Activated CD4-positive, alpha-beta memory T cell treated with anti-CD3 and anti-CD28 coated beads, Interleukin-2, amount 10 ng/mL, durations not matched to agents 7 days and 5 days (primary cell): ENCODE data around the gene KDM4B. TPM values are rescaled to one million over a fixed set of nuclear protein-coding genes. Genes with fewer than 3 reads are reported as not detected.

ENCODE experiments used
- CTCF ChIA-PET: fragments of 350-600 bp; sonication (Branson Sonifier 250); formaldehyde crosslinking; loops from one replicate; lab custom pipeline; 2021; ENCODE audit warnings: antibody characterized with exemption, inconsistent platforms; lab: Charles Lee
- POLR2A ChIA-PET: fragments of 350-600 bp; sonication (Branson Sonifier 250); formaldehyde crosslinking; loops from one replicate; lab custom pipeline; 2021; ENCODE audit warnings: antibody characterized with exemption; lab: Charles Lee
- DNase-seq: peaks from one replicate; pipeline ENCODE4 v3.0.0-alpha.2; 2020
- H3K27ac Mint-ChIP-seq: one replicate; pipeline ENCODE4 v1.8.0; 2021; ENCODE audit warnings: mild to moderate bottlenecking, mixed read lengths
- H3K27me3 Mint-ChIP-seq: one replicate; pipeline ENCODE4 v1.8.0; 2021; ENCODE audit warnings: mixed read lengths
- H3K36me3 Mint-ChIP-seq: one replicate; pipeline ENCODE4 v1.8.0; 2021; ENCODE audit warnings: low read depth, mixed read lengths
- H3K4me1 Mint-ChIP-seq: one replicate; pipeline ENCODE4 v1.8.0; 2021; ENCODE audit warnings: mixed read lengths
- H3K4me3 Mint-ChIP-seq: one replicate; pipeline ENCODE4 v1.8.0; 2021; ENCODE audit warnings: mild to moderate bottlenecking, mixed read lengths
- H3K9me3 Mint-ChIP-seq: one replicate; pipeline ENCODE4 v1.8.0; 2021; ENCODE audit warnings: mixed read lengths
- total RNA-seq, 2 experiments: library from RNA; stranded (reverse); gene quantifications; one replicate each; pipeline ENCODE4 v1.2.3, GENCODE V29; 2021

Gene KDM4B
- total RNA-seq, 2 experiments from 2014 or later, result 46.3 to 50.9 TPM

DNA sequence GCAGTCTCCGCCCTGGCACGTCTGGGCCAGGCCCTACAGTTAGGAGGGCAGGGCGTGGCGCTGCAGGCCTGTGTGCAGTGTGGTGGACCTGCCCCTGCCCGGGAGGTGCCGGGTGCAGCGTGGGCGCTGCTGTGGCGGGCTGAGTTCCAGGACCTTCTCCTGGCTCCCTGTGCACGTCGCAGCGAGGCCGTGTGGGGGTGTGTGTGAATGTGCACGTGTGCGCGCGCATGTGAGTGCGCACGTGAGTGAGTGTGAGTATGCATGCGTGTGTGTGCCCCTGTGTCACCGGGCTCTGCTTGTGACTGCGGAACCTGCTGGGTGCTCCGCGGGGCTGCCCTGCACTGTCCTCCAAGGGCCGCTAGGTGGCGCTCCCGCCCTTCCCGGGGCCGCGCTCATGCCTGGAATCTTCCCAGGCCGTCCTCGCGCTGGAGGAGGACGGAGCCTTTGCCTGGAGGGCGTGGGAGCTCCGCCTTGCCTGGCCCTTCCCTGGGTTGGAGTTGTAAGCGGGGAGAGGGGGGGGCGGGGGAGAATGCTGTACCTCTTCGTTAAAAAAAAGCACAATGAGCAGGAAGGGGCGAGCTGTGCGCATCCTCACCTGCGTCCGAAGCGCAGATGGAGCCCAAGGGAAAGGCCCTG, 79.3 kb downstream of the KDM4B start:
- CTCF ChIA-PET, result interaction anchor here (0.7 to 1.6 kb wide), 4 partner anchors 24 to 123 kb away, joined by 3 to 4 read pairs (median 3); no protein-coding TSS in a partner anchor
- Mint-ChIP-seq H3K27me3 (no peaks in the 10 kb centered on the region), H3K4me1 (no peaks in the 10 kb centered on the region), H3K27ac (no peak overlapping the region), H3K9me3 (no peaks in the 10 kb centered on the region), H3K36me3 (peaks cover 6% of the 10 kb centered on the region), H3K4me3 (no peak overlapping the region)
- POLR2A ChIA-PET, result interaction anchor here (0.6 kb wide), 1 partner anchor 310 kb away, joined by 3 read pairs; no protein-coding TSS in a partner anchor
- DNase-seq, result peak; percentile 64

DNA sequence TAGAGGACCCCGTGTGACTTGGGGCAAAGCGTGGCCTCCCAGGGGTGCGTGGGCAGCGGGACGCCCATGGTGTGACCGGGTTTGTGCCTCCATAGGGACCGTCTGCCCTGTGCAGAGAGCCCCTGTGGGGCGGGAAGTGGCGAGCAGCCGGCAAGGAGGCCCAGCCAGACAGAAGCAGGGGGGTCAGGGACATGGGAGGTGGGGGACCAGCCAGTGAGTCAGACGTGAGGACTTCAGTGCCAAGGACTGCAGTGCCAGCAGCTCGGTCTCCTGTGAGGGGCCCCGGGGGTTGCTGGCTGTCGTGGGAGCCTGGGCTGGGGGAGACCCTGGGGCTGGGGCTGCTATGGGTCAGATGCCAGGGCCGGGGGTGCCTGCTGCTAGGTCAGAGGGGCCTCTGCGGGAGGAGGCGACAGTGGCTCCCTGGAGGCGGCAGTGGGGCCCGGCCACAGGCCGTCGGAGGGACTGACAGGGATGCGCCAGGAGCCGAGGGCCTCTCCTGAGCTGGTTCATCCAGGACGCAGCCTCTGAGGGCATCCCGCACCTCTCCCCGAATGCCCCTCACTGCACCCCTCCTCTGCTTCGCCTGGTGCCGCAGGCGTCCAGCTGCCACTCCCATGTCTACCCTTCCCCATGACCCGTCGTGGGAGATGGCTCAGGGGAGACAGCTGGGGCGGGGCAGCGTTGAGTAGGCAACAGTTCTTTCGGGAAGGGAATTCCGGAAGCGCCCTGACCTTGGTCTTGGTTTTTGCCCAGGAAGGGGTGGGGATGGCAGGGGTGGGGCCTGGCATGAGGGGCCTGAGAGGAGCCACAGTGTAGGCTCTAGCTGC, 80.0 kb downstream of the KDM4B start:
- Mint-ChIP-seq H3K4me3 (no peak overlapping the region), H3K27me3 (no peaks in the 10 kb centered on the region), H3K9me3 (no peaks in the 10 kb centered on the region), H3K27ac (no peak overlapping the region), H3K4me1 (no peaks in the 10 kb centered on the region), H3K36me3 (peaks cover 6% of the 10 kb centered on the region)
- no peak for DNase-seq
- CTCF ChIA-PET, result interaction anchor here (0.7 to 1.6 kb wide), 4 partner anchors 23 to 123 kb away, joined by 3 to 4 read pairs (median 3); no protein-coding TSS in a partner anchor
- POLR2A ChIA-PET, result no interaction called here

DNA sequence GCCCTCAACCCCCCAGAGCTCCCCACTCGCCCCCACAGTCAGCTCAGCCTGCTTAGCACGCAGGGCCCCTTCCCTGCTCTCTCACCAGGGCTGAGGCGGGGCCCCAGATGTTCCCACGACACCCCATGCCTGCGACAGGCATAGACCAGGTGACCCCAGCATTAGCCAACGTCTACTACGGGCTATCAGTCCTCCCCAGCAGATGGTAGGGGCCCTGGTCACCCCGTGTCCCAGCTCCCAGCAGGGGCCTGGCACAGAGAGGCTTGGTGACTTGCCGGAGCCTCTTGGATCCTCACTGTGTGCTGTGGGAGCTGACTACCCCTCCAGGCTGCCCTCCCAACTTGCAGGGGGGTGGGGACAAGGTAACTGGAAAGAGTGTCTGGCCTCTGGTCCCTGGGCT, 80.6 kb downstream of the KDM4B start:
- ChIA-PET CTCF (interaction anchor here (1.6 kb wide), 1 partner anchor 122 kb away, joined by 4 read pairs; no protein-coding TSS in a partner anchor), POLR2A (no interaction called here)
- H3K36me3 Mint-ChIP-seq, result peaks cover 4% of the 10 kb centered on the region
- H3K4me1 Mint-ChIP-seq, result no peaks in the 10 kb centered on the region
- H3K27me3 Mint-ChIP-seq, result no peaks in the 10 kb centered on the region
- H3K27ac Mint-ChIP-seq, result no peak overlapping the region
- no peak overlapping the region for H3K4me3 Mint-ChIP-seq
- no peaks in the 10 kb centered on the region for H3K9me3 Mint-ChIP-seq
- no peak for DNase-seq

DNA sequence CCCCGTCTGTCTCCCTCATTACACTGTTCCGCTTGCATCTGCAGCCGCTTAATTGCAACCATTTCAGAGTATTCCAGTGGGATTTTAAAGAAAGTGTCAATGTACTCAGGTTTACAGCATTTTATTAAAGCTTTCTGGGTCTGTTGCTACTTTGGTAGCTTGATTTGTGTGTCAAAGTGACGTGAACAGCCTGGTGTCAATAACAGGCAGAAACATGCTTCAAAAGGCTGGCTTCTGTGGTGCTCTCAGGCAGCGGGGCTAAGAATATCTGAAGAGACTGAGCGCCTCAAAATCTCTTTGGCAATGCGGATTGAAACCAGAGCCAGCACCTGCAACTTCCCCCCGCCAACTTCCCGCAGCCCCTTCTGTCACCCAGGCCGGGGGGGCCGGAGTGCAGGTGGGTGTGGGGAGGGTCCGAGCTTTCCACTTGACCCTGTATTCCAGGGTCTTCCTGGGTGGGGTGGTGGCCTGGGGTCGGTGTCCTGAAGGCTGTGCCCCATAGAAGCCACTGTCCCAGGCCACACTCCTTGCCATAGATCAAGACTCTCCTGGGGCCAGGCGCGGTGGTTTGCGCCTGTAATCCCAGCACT, 81.2 kb downstream of the KDM4B start:
- Mint-ChIP-seq H3K9me3 (no peaks in the 10 kb centered on the region), H3K27ac (no peak overlapping the region), H3K4me3 (no peak overlapping the region), H3K4me1 (no peaks in the 10 kb centered on the region), H3K27me3 (no peaks in the 10 kb centered on the region), H3K36me3 (peaks cover 2% of the 10 kb centered on the region)
- ChIA-PET CTCF (interaction anchor here (1.6 kb wide), 1 partner anchor 121 kb away, joined by 4 read pairs; no protein-coding TSS in a partner anchor), POLR2A (no interaction called here)
- no peak for DNase-seq

DNA sequence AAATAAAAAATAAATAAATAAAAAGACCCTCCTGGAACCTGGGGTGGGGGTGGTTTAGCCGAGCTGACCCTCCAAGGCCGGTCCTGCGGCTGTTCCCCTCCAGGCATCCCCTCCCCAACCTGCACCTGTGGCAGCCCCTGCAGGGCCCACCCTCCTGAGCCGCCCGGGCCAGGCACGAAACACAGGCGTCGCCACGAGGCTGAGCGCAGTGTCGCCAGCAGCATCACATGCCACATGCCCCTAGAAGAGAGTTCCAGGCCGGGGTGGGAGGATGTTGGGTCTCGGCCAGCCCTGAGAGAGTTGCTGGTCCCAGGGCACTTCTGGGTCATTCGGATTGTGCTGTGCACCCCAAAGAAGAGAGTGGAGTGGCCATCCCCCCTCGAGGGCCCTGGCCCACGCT, 82.0 kb downstream of the KDM4B start:
- DNase-seq, result no peak
- Mint-ChIP-seq H3K4me3 (no peak overlapping the region), H3K4me1 (no peaks in the 10 kb centered on the region), H3K9me3 (no peaks in the 10 kb centered on the region), H3K36me3 (peaks cover 2% of the 10 kb centered on the region), H3K27ac (no peak overlapping the region), H3K27me3 (no peaks in the 10 kb centered on the region)
- CTCF ChIA-PET, result no interaction called here
- POLR2A ChIA-PET, result no interaction called here

DNA sequence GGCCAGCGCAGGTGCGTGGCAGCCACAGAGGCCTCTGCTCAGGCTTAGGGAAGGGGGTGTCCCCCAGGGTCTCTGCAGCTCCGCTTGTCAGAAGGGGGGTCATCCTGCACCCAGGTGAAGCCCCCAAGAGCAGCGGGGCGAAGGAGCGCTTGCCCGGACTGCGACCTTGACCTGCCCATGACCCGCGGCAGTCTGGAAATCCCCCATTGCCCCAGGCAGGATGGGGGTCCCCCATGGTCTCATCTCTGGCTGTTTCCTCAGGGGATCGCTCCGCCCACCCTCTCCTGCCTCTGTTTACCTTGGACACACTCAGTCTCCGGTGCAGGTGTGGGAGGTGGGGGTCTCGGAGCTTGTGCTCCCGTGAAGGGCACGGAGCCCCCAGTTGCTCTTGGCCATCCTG, 82.7 kb downstream of the KDM4B start:
- Mint-ChIP-seq H3K27ac (no peak overlapping the region), H3K9me3 (no peaks in the 10 kb centered on the region), H3K27me3 (no peaks in the 10 kb centered on the region), H3K4me1 (no peaks in the 10 kb centered on the region), H3K36me3 (peaks cover 2% of the 10 kb centered on the region), H3K4me3 (no peak overlapping the region)
- DNase-seq, result no peak
- CTCF ChIA-PET, result no interaction called here
- POLR2A ChIA-PET, result no interaction called here

DNA sequence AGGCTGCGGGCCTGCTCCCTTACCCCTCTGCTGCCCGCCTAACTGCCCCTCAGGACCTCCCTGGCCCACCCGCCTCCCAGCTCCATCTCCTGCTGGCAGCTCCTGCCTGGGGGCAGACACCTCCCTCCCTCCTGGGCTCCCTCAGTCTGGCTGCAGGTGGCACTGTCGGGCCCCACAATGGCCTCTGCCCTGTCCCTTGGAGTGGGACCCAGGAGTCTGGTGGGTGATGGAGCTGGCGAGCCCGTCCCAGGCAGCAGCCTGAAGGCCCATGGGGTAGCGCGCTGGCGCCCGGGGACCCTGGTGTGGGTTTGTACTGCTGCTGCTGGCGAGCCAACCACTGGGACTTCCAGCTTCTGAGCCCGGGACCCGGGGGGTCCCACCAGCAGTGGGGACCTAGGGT, 83.6 kb downstream of the KDM4B start:
- Mint-ChIP-seq H3K36me3 (peaks cover 7% of the 10 kb centered on the region), H3K27me3 (no peaks in the 10 kb centered on the region), H3K4me1 (no peaks in the 10 kb centered on the region), H3K9me3 (no peaks in the 10 kb centered on the region), H3K27ac (no peak overlapping the region), H3K4me3 (no peak overlapping the region)
- DNase-seq, result no peak
- CTCF ChIA-PET, result interaction anchor here (0.6 to 1.5 kb wide), 2 partner anchors 491 to 525 kb away, joined by 4 to 5 read pairs; no protein-coding TSS in a partner anchor
- POLR2A ChIA-PET, result no interaction called here

DNA sequence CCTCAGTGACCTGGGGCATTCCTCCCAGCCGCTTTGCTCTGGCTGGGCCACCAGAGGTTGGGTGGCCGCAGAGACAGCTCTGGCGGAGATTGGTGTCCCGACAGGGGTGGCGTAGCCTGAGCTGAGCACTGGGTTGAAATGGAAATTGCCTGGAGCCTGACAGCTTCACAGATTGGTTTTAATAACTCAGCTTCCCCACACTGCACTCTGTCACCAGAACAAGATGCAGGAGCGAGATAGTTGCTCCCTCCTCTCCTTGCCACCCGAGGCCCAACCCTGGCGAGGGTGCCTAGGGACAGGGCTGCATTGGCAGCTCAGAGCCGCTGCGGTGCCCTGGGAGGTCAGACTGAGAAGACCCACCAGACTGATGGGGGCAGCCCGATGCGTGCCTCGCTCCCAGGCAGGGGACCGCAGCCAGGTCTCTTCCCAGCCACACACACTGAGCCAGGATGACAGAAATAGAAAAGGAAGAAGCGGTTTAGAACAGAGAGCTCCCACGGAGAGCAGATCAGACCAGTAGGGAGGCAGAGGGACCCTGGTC, 84.1 kb downstream of the KDM4B start:
- Mint-ChIP-seq H3K36me3 (peaks cover 9% of the 10 kb centered on the region), H3K27me3 (no peaks in the 10 kb centered on the region), H3K4me1 (no peaks in the 10 kb centered on the region), H3K27ac (no peak overlapping the region), H3K4me3 (no peak overlapping the region), H3K9me3 (no peaks in the 10 kb centered on the region)
- POLR2A ChIA-PET, result no interaction called here
- no peak for DNase-seq
- CTCF ChIA-PET, result interaction anchor here (1.5 kb wide), 1 partner anchor 525 kb away, joined by 4 read pairs; no protein-coding TSS in a partner anchor

DNA sequence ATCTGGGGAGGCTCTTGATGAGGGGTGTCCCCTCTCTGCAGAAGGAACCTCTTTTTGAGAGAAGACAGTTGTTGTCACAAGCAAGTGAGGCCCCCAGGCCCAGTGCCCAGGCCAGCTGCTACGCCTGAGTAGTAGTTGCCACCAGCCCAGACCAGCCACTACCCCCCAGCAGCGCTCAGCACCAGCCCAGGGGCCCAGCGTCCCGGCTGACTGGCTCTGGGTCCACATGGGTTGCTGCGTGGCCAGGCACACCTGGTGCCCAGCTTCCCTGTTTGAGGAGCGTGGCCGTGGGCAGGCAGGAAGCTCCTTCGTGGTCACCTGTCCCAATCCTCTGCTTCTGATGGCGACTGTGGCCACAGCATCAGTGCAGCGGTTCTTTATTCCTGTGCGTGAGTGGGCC, 84.7 kb downstream of the KDM4B start:
- POLR2A ChIA-PET, result no interaction called here
- CTCF ChIA-PET, result interaction anchor here (1.5 kb wide), 1 partner anchor 524 kb away, joined by 4 read pairs; no protein-coding TSS in a partner anchor
- no peak for DNase-seq
- peaks cover 7% of the 10 kb centered on the region for H3K36me3 Mint-ChIP-seq
- no peaks in the 10 kb centered on the region for H3K4me1 Mint-ChIP-seq
- H3K9me3 Mint-ChIP-seq, result no peaks in the 10 kb centered on the region
- no peak overlapping the region for H3K27ac Mint-ChIP-seq
- H3K4me3 Mint-ChIP-seq, result no peak overlapping the region
- H3K27me3 Mint-ChIP-seq, result no peaks in the 10 kb centered on the region

DNA sequence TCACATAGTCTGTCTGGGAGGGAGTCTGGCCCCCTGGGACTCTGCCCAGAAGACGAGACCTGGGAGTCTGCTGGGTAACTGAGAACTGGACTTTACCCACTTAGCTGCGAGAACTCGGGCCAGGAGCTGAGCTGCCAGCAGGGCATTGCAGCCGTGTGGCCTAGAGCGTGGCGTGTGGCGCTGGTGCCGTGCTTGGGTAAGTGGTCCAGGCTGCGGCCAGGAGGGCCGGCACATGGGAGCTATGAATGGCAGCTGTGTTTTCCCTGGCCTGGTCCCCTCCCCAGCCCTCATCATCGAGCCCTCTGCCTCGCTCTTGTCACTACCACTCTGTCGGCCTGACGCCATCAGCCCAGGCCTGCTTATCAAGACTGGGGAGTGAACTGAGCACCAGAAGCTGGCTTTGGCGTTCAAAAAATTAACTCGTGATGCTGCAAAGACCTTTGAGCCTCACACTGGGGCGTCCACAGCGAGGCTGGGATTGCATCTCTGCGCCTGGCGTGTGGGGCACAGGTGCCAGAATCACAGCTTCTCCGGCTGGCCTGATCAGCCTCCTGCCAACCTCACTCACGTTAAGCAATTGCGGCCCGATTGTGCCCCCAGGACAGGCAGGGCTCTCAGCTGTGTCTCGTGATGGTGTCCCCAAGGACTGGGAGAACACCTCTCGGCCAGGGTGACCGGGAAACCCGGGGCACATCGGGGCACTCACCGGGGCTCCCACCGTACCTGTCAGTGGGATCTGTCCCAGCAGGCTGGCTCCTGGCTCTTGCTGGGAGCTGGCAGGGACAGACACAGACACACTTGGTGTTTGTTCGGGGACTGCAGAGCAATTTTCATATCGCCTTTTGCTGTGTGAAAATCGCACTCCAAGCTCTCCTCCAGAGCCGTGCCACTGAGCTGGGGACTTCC, 85.9 kb downstream of the KDM4B start:
- CTCF ChIA-PET, result no interaction called here
- no peak for DNase-seq
- no peaks in the 10 kb centered on the region for H3K9me3 Mint-ChIP-seq
- peaks cover 7% of the 10 kb centered on the region for H3K36me3 Mint-ChIP-seq
- no peak overlapping the region for H3K27ac Mint-ChIP-seq
- no peaks in the 10 kb centered on the region for H3K27me3 Mint-ChIP-seq
- no peak overlapping the region for H3K4me3 Mint-ChIP-seq
- POLR2A ChIA-PET, result no interaction called here
- H3K4me1 Mint-ChIP-seq, result no peaks in the 10 kb centered on the region

DNA sequence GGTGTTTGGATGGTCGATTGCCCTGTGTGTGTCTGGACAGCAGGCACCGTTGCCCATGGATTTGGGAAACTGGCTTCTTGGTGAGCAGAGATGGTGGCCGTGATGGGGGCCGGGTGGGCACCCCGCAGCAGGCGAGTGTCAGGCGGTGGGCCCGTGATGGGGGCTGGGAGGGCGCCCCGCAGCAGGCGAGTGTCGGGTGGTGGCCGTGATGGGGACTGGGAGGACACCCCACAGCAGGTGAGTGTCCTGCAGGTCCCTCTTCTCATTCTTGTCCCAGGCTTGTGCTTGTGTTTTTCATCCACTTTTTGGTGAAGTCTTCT, 86.5 kb downstream of the KDM4B start:
- Mint-ChIP-seq H3K4me3 (no peak overlapping the region), H3K4me1 (no peaks in the 10 kb centered on the region), H3K9me3 (no peaks in the 10 kb centered on the region), H3K27me3 (no peaks in the 10 kb centered on the region), H3K27ac (no peak overlapping the region), H3K36me3 (peaks cover 8% of the 10 kb centered on the region)
- ChIA-PET CTCF (no interaction called here), POLR2A (no interaction called here)
- no peak for DNase-seq

DNA sequence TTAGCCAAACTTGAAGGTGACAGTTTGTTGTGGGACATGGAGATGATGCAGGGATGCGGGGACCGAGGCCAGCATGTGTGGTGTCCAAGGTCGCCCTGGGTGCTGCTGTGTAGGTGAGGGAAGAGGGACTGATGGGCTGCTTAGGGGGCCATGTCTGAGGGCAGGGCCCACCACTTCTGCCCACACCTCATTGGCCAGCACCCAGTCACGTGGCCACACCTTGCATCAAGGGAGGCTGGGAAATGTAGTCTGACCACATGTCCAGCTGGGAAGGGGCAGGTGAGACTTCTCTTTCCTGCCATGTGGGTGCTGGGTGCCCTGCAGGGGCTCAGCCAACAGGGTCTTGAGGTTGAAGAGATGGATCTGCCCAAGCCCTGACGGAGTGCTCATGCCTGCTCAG, 88.9 kb downstream of the KDM4B start:
- Mint-ChIP-seq H3K27me3 (no peaks in the 10 kb centered on the region), H3K4me3 (no peak overlapping the region), H3K4me1 (no peaks in the 10 kb centered on the region), H3K9me3 (peaks cover 2% of the 10 kb centered on the region), H3K36me3 (peaks cover 26% of the 10 kb centered on the region), H3K27ac (no peak overlapping the region)
- POLR2A ChIA-PET, result no interaction called here
- DNase-seq, result no peak
- CTCF ChIA-PET, result no interaction called here
